SW480 (cell line): ENCODE measurements around the gene DUS3L.
"Not testable (repeated sequence)": the region's sequence is repeated elsewhere in the genome, so short reads cannot be mapped to it uniquely, and the experiment has no call there.

Source experiments
- DNase-seq: peaks from one replicate; pipeline ENCODE4 v3.0.0-alpha.2; 2016; ENCODE audit warnings: low spot score

Gene DUS3L

DNA sequence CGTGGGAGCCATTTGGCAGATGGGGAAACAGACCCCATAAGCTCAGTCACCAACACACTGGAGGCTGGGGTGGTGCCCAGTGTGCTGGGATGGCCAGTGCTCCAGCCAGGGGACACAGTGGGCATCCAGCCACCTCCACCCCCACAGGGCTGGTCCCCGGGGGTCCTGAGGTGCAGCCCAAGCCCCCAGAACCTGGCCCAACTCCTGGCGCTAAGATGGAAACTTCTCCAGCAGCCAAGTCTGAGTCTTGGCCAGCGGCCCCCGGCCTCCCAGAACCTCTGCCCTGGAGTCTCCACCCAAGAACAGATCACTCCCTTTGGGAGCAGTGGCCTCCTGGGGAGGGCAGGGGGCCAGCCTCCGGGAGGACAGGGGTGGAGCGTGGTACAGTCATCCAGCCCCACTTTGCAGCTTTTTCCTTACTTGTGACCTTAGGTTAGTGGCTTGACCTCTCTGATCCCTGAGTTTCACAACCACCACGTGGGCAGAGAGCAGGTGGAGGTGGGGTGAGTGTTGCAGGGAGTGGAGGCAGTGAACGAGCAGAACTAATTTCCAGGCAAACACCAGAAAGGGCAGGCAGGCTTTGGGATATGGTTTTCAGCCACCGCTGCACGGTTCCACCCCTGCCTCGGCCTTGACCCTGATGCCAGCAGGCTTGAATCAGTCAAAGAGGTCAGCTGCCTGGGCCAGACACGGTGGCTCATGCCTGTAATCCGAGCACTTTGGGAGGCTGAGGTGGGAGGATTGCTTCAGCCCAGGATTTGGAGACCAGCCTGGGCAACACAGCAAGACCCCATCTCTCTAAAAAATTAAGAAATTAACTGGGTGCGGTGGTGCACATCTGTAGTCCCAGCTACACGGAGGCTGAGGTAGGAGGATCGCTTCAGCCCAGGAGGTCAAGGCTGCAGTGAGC, 9.7 kb upstream of the DUS3L start:
- DNase-seq: no peak

DNA sequence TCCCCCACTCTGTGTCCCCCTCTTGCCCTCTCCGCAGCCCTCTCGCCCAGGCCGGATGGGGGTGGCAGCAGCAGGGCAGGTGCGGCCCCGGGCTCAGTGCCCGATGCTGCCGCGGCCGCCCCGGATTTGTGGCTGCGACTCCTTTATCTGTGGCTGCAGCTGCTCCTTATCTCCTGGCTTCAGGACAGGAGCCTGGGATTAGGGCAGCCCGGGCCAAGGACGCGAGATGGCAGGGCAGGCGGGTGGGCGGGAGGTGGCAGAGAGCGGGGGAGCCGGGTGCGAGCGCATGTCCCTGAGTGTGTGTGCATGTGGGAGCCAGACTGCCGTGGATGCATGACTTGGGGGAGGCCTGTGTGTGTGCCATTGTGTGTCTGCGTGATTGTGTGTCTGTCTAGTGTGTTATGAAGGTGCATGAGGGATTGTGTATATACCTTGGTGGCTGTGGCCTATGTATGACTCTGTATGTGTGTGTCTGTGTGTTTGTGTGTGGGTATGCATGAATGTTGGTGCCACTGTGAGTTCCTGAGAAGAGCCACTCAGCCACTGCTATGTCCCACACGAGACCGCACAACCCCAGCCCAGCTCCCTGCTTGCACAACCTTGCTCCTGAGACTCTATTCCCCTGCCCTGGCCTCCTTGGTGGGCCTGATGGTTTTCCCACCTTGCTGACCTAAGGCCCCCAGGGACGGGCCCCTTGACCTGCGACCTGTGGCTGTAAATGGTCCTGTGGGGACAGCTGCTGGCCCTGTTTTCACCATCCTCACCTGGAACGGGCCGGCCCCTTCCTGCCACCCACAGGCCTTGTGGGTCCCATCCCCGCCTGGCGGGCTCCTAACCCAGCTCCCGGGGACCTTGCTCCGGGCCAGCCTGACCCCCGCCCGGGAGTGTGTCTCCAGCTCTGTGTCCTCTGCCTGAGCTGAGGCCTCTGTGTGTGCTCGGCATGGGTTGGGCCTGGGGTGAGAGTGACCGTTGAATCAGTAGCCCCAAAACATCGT, 8.6 kb upstream of the DUS3L start:
- no peak for DNase-seq

- DNase-seq: no peak
Observed at GRCh38 chr19:5798244-5798643, 7.3 kb upstream of the DUS3L start.

DNA sequence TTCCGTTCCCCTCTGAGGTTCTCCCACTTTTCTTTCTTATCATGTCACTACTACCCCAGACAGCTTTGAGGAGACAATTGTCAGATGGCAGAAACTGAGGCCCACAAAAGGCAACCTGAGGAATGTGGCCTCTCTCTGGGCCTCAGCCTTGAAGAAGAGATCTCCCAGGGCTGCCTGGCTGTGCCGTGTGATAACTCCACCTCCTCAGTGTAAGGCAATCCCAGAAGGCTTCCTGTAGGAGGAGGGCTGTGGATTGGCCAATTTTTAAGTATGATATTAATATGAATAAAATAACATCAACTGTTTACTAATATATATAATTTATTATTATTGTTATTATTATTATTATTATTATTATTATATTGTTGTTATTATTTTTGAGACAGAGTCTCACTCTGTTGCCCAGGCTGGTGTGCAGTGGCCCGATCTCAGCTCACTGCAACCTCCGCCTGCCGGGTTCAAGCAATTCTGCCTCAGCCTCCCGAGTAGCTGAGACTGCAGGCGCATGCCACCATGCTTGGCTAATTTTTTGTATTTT, 4.5 kb upstream of the DUS3L start:
- no peak for DNase-seq

GRCh38 chr19:5793188-5793587, 2.2 kb upstream of the DUS3L start:
- DNase-seq: no peak

DNA sequence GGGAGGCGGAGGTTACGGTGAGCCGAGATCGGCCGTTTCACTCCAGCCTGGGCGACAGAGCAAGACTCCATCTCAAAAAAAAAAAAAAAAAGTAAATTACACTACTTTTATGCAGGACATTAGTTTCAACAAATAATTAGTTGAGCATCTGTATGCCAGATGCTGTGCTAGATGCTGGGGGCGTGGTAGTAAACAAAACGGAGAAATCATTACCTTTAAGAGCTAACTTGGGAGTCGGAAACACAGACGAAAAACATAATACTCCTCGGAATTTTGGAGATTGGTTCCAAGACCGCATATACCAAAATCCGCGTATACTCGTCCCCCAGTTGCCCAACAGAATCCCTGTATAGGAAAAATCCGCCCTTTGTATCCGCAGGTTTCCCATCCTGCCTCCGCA, 1.3 kb upstream of the DUS3L start:
- no peak for DNase-seq

GRCh38 chr19:5789886-5790558, 941 bp downstream of the DUS3L start:
- DNase-seq: no peak

DNA sequence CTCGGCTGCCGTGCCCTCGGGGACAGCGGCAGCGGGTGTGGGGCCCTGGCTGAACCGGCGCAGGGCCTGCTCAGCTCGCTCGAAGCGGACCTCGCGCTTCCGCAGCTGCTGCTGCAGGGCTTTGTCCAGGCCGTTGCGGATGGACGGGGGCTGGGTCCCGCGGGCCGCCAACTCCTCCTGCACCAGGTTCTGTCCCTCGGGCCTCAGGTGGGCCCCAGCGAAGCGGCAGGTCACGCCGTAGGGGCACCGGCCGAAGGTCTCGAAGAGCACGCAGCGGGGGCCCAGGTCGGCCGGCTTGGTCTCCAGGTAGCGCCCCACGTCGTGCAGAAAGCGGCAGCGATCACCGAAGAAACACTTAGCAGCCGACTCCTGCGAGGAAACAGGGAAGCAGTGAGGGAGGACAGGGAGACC, 1.6 kb downstream of the DUS3L start:
- no peak for DNase-seq

- no peak for DNase-seq
Observed at GRCh38 chr19:5788422-5788821, 2.5 kb downstream of the DUS3L start.

- DNase-seq: no peak
Observed at GRCh38 chr19:5787409-5788182, 3.4 kb downstream of the DUS3L start.

DNA sequence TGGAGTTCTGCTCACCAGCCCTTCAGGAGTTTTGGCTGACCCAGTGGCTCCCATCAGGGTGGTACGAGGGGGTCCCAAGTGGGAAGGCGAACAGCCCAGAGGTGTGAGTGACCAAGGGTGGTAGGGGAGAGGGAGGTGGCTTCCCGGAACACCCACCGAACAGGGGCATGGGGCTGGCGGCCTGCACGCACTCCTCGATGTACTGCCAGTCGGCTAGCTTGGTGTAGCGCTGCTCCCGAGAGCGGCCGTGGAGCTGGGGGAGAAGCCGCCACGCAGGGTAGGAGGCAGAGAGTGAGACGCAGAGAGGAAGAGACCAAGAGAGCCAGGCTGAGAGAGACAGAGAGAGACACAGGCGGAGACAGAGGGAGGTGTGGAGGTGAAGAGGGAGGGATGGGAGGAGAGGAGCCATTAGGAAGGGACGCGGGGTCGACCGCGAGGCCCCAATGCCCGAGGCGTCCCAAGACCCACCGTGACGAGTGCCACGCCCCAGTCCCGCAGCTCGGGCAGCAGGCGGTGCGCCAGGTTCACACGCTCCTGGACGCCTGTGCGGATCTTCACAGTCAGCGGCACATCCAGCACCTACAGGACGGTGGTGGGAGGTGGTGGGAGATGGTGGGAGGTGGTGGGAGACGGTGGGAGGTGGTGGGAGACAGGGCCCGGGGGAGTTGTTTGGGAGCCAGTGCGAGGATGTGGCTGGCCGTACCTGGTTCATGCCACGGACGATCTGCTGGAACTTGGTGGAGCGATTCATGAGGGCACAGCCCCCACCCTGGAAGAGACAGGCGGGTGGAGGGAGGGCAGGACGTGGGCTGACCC, 4.2 kb downstream of the DUS3L start:
- no peak for DNase-seq

DNA sequence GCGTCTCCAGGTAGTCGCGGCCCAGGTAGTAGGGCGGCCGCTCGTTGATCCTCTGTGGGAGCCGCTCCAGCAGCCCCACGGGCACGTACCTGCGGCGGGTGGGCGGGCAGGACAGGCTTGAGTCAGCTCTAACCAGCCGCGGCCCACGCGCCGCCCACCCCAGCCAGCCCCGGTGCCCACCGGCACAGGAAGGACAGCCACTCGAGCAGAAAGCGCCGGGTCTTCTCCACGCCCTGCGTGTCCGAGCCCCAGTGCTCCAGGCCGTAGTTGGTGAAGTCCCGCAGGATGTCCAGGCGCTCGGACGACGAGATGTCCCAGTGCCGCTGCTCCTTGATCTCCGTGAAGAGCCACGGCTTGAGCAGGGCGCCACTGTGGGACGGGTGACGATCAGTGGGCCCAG, 5.5 kb downstream of the DUS3L start:
- DNase-seq: no peak

- no peak for DNase-seq
Observed at GRCh38 chr19:5784581-5785147, 6.3 kb downstream of the DUS3L start, which contains the start of gene PRR22. Gene PRR22, minus strand, starts transcription at chr19:5784746. Its CDS starts 86 bp downstream, at chr19:5784660.

GRCh38 chr19:5782945-5783919, 7.7 kb downstream of the DUS3L start:
- DNase-seq: no peak

DNA sequence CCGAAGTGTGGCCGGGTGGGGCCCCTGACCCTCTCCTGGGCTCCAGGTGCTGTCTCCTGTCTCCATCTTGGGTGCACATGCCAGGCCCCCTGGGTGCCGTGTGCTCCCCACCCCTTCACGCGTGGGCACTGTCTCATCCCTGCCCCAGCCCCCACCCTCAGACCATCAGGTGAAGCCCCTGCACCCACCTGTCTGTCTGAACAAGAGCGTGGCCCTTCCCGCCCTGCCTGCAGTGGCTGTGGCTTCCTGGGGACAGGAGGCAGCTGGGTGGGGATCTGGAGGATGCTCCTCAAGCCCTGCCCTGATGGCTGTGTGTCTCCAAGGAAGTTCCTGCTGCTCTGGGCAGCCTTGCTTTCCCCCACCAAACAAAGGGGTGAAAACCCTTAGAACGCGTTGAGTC, 8.6 kb downstream of the DUS3L start:
- DNase-seq: no peak

DNA sequence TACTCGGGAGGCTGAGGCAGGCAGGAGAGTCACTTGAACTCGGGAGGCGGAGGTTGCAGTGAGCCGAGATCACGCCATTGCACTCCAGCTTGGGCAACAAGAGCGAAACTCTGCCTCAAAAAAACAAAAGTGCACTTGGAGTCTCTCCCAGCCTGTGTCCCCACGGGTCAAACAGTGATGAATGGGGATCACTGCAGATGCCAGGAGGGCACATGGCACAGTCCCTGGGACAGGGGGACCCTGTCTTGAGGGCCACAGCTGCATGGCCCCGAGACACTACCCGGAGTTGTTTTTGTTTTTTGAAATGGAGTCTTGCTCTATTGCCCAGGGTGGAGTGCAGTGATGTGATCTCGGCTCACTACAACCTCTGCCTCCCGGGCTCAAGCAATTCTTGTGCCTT, 10.0 kb downstream of the DUS3L start:
- DNase-seq: not testable (repeated sequence)

- no peak for DNase-seq
Observed at GRCh38 chr19:5778402-5778801, 12.6 kb downstream of the DUS3L start.

GRCh38 chr19:5775668-5776309, 15.2 kb downstream of the DUS3L start:
- DNase-seq: no peak
